GOT3 (cell line): ENCODE measurements around the gene ZNF362.
"Not testable (repeated sequence)": the region's sequence is repeated elsewhere in the genome, so short reads cannot be mapped to it uniquely, and the experiment has no call there.

Source experiments
- DNase-seq: peaks from one replicate; lab custom pipeline; 2025; ENCODE audit warnings: mixed read lengths; lab: John Stamatoyannopoulos, UW

Gene ZNF362, protein sequence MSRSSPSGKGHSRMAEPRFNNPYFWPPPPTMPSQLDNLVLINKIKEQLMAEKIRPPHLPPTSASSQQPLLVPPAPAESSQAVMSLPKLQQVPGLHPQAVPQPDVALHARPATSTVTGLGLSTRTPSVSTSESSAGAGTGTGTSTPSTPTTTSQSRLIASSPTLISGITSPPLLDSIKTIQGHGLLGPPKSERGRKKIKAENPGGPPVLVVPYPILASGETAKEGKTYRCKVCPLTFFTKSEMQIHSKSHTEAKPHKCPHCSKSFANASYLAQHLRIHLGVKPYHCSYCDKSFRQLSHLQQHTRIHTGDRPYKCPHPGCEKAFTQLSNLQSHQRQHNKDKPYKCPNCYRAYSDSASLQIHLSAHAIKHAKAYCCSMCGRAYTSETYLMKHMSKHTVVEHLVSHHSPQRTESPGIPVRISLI

GRCh38 chr1:33256471-33257206 is at the start of gene ZNF362:
TSS of gene ZNF362 (plus strand) at chr1:33256492. CDS start at chr1:33270575, 14,083 bp downstream.
- no peak for DNase-seq

- DNase-seq, result no peak
Measured at GRCh38 chr1:33211972-33212371, 44.3 kb upstream of the ZNF362 start.

- no peak for DNase-seq
Measured at GRCh38 chr1:33219886-33220661, 36.2 kb upstream of the ZNF362 start.

GRCh38 chr1:33220676-33221384 is 35.5 kb upstream of the ZNF362 start:
- DNase-seq, result no peak

DNA sequence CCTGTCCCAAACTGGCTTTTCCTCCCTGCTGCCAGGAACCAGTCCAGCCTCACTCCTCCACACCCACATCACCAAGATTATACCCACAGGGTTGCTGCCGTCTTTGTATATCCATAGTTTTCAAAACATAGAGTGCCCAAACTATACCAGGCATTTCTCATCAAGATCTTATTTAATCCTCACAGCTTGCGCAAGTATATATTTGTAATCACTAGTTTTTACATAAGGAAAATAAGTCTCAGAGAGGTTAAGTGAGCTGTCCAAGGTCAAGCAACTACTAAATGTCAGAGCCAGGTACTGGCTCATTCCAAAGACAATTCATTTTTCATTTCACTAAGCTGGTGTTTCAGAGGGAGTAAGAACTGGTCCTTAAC is 34.9 kb upstream of the ZNF362 start:
- DNase-seq, result no peak

DNA sequence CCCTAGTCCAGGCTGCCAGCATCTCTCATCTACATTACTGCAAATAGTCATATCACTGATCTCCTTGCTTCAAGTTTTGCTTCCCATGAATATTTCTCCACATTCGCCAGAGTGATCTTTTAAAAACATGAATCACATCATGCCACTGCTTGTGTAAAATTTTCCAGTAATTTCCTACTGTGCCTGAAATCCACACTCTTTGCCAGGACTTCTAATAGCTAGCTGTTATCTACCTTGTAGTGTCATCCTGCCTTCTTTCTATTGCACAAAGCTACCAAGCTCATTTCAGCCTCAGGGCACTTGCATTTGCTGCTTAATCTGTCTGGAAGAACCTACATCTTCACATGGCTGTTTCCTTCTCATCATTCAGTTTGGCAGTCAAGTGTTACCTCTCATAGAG is 33.9 kb upstream of the ZNF362 start:
- DNase-seq, result no peak

DNA sequence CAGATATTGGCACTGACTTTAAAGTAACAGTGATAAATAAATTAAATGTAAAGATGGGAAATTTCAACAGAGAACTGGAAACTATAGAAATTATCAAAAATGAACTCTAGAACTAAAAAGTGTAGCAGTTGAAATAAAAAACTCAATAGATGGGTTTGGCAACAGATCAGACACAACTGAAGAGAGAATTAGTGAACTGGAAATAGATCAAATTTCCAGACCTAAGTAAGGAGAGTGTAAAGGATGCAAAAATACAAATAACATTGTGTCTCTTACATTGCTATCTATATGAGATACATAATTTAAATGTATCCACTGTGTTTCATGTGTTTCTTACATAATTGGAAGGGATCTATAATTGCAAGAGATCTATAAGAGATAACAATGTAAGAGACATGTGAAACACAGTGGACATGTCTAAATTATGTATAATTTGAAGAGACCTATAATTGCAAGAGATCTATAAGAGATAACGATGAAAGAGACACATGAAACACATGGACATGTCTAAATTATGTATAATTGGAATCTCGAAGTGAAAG is 32.1 kb upstream of the ZNF362 start:
- no peak for DNase-seq

DNA sequence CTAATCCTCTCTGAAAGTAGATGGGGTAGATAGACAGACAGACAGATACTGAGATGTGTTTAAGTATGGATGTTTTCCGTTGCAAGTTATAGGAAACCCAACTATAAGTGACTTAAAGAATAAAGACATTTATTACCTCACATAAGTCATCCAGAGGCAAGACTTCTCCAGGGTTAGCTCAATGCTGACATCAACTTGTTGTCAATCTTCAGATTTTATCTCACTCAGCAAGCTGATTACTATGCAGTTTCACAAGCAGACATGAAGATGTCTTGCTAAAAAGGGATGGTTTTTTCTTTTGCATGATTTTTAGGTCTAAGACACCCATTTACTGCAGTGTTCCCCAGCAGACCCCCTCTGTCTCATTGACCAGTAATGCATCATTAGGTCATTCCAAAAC is 30.7 kb upstream of the ZNF362 start:
- DNase-seq, result no peak

DNA sequence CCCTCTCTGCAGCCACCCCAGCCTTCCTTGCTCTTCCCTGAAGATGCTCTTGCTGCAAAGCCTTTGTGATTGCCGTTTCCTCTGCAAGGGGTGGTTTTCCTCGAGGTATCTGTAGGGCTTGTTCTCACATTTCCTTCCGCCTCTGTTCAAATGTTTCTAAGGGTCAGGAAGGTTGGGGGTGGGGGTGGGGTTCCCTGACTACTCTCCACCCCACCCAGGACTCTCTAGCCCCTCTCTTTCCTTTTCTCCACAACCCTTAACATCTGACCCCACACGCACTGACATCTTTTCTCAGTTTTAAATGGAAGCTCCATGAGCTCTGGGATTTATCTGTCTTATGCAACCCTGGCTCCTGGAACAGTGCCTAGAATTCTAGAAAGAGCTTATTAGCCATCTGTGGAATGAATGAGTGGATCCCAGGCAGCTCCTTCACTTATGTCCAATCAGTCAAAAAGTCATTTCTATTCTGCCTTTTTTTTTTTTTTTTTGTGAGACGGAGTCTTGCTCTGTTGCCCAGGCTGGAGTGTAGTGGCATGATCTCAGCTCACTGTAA is 27.3 kb upstream of the ZNF362 start:
- no peak for DNase-seq

DNA sequence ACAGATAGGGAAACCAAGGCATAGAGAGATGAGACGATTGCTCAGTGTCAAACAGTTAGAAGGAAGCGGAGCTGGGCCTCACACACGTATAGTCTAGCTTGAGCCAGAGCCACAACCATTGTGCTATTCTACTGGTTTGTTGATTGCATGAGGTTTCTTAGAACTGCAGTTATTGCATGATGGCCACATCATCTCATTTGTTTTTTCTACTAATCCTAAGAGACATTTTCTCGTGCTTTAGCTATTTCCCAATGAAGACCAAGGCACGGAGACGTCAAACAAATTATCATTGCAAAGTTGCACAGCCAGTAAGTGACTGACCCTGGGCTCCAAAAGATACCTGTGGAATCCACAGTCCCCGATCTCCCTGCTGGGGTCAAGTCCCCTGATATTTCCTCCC is 25.1 kb upstream of the ZNF362 start:
- DNase-seq, result no peak

GRCh38 chr1:33232716-33233115 is 23.6 kb upstream of the ZNF362 start:
- DNase-seq, result no peak

- no peak for DNase-seq
Measured at GRCh38 chr1:33234131-33234530, 22.2 kb upstream of the ZNF362 start.

DNA sequence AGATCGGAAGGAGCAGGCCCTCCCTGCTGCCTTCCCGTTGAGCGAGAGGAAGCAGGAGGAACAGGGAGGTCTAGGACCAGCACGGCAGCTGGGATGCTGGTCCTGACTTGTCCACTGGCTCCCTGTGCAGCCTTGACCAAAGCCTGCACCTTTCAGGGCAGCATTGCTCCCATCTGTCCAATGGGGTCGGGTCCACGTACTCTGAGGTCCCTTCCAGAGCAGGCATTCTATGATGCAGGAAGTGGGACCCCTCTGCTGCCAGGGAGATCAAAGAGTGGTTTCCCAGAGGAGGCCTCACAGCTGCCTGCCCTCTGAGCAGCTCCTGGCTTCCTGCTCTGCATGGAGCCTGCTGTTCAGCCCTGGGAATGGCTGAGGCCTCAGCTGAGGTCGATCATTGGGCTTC is 21.7 kb upstream of the ZNF362 start:
- DNase-seq, result no peak

GRCh38 chr1:33235521-33235920 is 20.8 kb upstream of the ZNF362 start:
- no peak for DNase-seq

- DNase-seq, result no peak
Measured at GRCh38 chr1:33236498-33236897, 19.8 kb upstream of the ZNF362 start.

GRCh38 chr1:33237579-33237978 is 18.7 kb upstream of the ZNF362 start:
- no peak for DNase-seq

GRCh38 chr1:33238194-33238724 is 18.0 kb upstream of the ZNF362 start:
- DNase-seq, result not testable (repeated sequence)

GRCh38 chr1:33239410-33239809 is 16.9 kb upstream of the ZNF362 start:
- not testable (repeated sequence) for DNase-seq

GRCh38 chr1:33241866-33242265 is 14.4 kb upstream of the ZNF362 start:
- DNase-seq, result no peak

DNA sequence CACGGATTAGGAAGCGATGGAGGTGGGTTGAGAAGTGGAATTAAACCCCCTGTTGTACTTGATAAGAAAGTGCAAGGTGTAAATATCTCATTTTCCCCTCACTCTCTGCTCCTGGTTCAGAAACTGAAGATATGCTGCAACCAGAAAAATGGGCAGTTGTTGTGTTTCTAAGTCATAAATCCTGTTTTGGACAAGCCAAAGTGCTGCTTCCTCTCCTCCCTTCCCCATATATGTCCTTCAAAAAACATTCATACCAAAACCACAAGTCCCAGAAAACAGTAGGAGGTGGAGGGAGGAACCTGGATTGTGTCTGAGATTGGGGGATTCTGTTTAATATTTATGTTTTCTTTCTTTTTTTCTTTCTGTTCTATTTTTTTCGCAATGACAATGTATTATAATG is 13.6 kb upstream of the ZNF362 start:
- DNase-seq, result no peak
